Measurements from ENCODE around the gene MED9.

The MED9 gene

DNA sequence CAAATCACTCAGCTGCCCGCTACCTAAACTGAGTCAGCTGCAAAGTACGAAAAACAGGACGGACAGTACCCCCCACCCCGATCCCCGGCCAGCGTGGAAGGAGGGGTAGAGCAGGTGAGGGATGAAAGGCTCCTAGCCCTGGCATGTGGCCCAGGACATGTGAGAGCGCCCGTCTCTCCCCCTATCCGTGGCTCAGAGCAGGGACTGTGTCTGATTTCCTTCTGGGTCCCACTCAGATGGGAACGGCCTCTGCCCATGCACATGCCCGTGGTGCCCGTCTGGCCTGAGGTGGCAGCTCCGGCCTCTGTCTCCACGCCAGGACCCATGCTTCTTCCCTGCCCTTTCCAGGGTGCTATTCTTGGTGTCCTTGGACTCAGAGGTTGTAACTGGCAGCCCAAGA, 49.6 kb downstream of the MED9 start:
- Histone ChIP-seq H2AFZ (ENCODE audit: low read depth, low read length, severe bottlenecking) (no peak overlapping the region), H3K9me2 (replicated peaks; ENCODE audit: insufficient read depth, low read length) (no peaks in the 10 kb centered on the region), H3K4me3 (ENCODE audit: insufficient read depth, low read length, poor library complexity, severe bottlenecking) (no peak overlapping the region), H3K27ac (ENCODE audit: low read depth, low read length) (no peak overlapping the region), H3K4me2 (ENCODE audit: low read depth, low read length, poor library complexity, severe bottlenecking) (no peak overlapping the region), H3F3A (ENCODE audit: insufficient read depth) (no peaks in the 10 kb centered on the region), H3K27me3 (ENCODE audit: low read length) (no peaks in the 10 kb centered on the region), H3K9ac (ENCODE audit: low read length) (no peak overlapping the region), H3K79me2 (ENCODE audit: insufficient read depth, low read length) (no peaks in the 10 kb centered on the region), H3K36me3 (ENCODE audit: low read length) (no peaks in the 10 kb centered on the region), H3K9me3 (ENCODE audit: insufficient read depth, low read length) (no peaks in the 10 kb centered on the region), H4K20me1 (ENCODE audit: low read depth, low read length) (no peaks in the 10 kb centered on the region)
- TF ChIP-seq CTCF (IDR thresholded peaks at IDR 0.05; ENCODE audit: insufficient read depth, low read length, poor library complexity, severe bottlenecking) = no peak

- Histone ChIP-seq H3K79me2 (ENCODE audit: insufficient read depth, low read length) (no peaks in the 10 kb centered on the region), H2AFZ (ENCODE audit: low read depth, low read length, severe bottlenecking) (no peak overlapping the region), H3K9me2 (replicated peaks; ENCODE audit: insufficient read depth, low read length) (no peaks in the 10 kb centered on the region), H3F3A (ENCODE audit: insufficient read depth) (no peaks in the 10 kb centered on the region), H3K9ac (ENCODE audit: low read length) (no peak overlapping the region), H4K20me1 (ENCODE audit: low read depth, low read length) (no peaks in the 10 kb centered on the region), H3K27ac (ENCODE audit: low read depth, low read length) (no peak overlapping the region), H3K27me3 (ENCODE audit: low read length) (no peaks in the 10 kb centered on the region), H3K9me3 (ENCODE audit: insufficient read depth, low read length) (no peaks in the 10 kb centered on the region), H3K4me3 (ENCODE audit: insufficient read depth, low read length, poor library complexity, severe bottlenecking) (no peak overlapping the region), H3K36me3 (ENCODE audit: low read length) (no peaks in the 10 kb centered on the region), H3K4me2 (ENCODE audit: low read depth, low read length, poor library complexity, severe bottlenecking) (no peak overlapping the region)
- no peak for TF ChIP-seq CTCF (IDR thresholded peaks at IDR 0.05; ENCODE audit: insufficient read depth, low read length, poor library complexity, severe bottlenecking)
- no peak for TF ChIP-seq EZH2phosphoT487 (conservative IDR thresholded peaks at IDR 0.05; ENCODE audit: low read length)
Observed at GRCh38 chr17:17527534-17527933, 50.7 kb downstream of the MED9 start.

DNA sequence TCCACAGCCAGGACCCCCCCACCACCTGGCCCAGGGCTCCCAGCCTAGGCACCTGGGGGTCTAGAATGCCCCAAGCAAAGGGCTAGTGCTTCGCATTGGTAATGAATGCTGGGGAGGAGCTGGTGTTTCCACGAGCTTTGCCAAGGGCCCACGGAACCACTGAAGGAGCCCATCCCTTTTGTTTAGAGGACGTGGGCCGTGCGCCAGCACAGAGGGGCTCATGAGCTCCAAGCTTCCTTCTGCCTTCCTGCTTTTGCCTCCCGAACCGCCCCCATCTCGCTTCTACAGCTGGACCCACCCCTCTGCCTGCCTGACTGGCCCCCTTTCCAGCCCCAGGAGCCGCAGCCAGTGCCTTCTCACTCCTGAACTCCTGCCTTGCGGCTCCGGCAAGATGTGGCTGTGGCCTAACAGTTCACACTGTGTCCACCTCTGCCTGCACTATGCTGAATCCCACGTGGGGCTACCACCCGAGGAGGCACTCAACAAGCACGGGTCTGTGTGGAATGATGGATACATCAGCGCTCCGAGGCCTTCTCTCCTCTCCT, 51.2 kb downstream of the MED9 start:
- no peak overlapping the region for H3K4me3 ChIP-seq (ENCODE audit: insufficient read depth, low read length, poor library complexity, severe bottlenecking)
- no peak overlapping the region for H2AFZ ChIP-seq (ENCODE audit: low read depth, low read length, severe bottlenecking)
- no peak overlapping the region for H3K9ac ChIP-seq (ENCODE audit: low read length)
- no peaks in the 10 kb centered on the region for H4K20me1 ChIP-seq (ENCODE audit: low read depth, low read length)
- H3K9me2 ChIP-seq (replicated peaks; ENCODE audit: insufficient read depth, low read length) = no peaks in the 10 kb centered on the region
- H3K27ac ChIP-seq (ENCODE audit: low read depth, low read length) = no peak overlapping the region
- H3F3A ChIP-seq (ENCODE audit: insufficient read depth) = no peaks in the 10 kb centered on the region
- H3K79me2 ChIP-seq (ENCODE audit: insufficient read depth, low read length) = no peaks in the 10 kb centered on the region
- H3K4me2 ChIP-seq (ENCODE audit: low read depth, low read length, poor library complexity, severe bottlenecking) = no peak overlapping the region
- no peak for TF ChIP-seq EZH2phosphoT487 (conservative IDR thresholded peaks at IDR 0.05; ENCODE audit: low read length)
- TF ChIP-seq CTCF (IDR thresholded peaks at IDR 0.05; ENCODE audit: insufficient read depth, low read length, poor library complexity, severe bottlenecking) = no peak
- H3K36me3 ChIP-seq (ENCODE audit: low read length) = no peaks in the 10 kb centered on the region
- no peaks in the 10 kb centered on the region for H3K27me3 ChIP-seq (ENCODE audit: low read length)
- H3K9me3 ChIP-seq (ENCODE audit: insufficient read depth, low read length) = no peaks in the 10 kb centered on the region

All from SU-DHL-6 (cell line).